Neutrophil (primary cell): ENCODE results near the gene FBN3.

Source experiments
- H3K27ac ChIP-seq: fragments of 200-600 bp; sonication (generic); 2 replicates; pipeline ENCODE4 v1.5.1; 2016; ENCODE audit warnings: mild to moderate bottlenecking, moderate library complexity
- H3K27me3 ChIP-seq: fragments of 200-600 bp; sonication (generic); 2 replicates; pipeline ENCODE4 v1.6.0; 2016; ENCODE audit warnings: mild to moderate bottlenecking
- H3K36me3 ChIP-seq: fragments of 200-600 bp; sonication (generic); 2 replicates; pipeline ENCODE4 v1.5.1; 2017
- H3K4me1 ChIP-seq, 2 experiments: fragments of 200-600 bp in 1 of 2; sonication (generic) in 1 of 2; 1 replicate in 1 of 2; 2 replicates in 1 of 2; pipeline versions ENCODE4 v1.5.1 to v1.6.1; 2013 to 2016; ENCODE audit warnings: low read depth in 1 of 2, low read length in 1 of 2, mild to moderate bottlenecking in 1 of 2, moderate library complexity in 1 of 2; ENCODE audit not compliant: control insufficient read depth in 1 of 2, insufficient read depth in 1 of 2
- H3K4me3 ChIP-seq, 2 experiments: fragments of 200-600 bp in 1 of 2; sonication (generic) in 1 of 2; 1 replicate in 1 of 2; 2 replicates in 1 of 2; pipeline ENCODE4 v1.5.1; 2013 to 2016; ENCODE audit warnings: low read depth in 1 of 2, low read length in 1 of 2, mild to moderate bottlenecking in 1 of 2, moderate library complexity in 1 of 2
- H3K9me3 ChIP-seq: fragments of 200-600 bp; sonication (generic); 2 replicates; pipeline ENCODE4 v1.5.1; 2016
- CTCF ChIP-seq: fragments of 200-600 bp; sonication (generic); IDR thresholded peaks from 2 replicates; pipeline ENCODE4 v1.5.1; 2016; ENCODE audit warnings: antibody characterized with exemption

Gene FBN3

GRCh38 chr19:8149261-8150094, at the start of gene FBN3:
Gene FBN3 (minus strand): TSS chr19:8149592. CDS start chr19:8147480, 2,112 bp downstream.
- H3K4me1 ChIP-seq, result no peaks in the 10 kb centered on the region
- peaks cover 90% of the 10 kb centered on the region for H3K27me3 ChIP-seq
- H3K36me3 ChIP-seq, result no peaks in the 10 kb centered on the region
- no peak within 1 kb of the TSS for H3K27ac ChIP-seq
- no peak within 1 kb of the TSS for H3K4me3 ChIP-seq
- no peaks in the 10 kb centered on the region for H3K9me3 ChIP-seq
- TF ChIP-seq CTCF, result no peak

DNA sequence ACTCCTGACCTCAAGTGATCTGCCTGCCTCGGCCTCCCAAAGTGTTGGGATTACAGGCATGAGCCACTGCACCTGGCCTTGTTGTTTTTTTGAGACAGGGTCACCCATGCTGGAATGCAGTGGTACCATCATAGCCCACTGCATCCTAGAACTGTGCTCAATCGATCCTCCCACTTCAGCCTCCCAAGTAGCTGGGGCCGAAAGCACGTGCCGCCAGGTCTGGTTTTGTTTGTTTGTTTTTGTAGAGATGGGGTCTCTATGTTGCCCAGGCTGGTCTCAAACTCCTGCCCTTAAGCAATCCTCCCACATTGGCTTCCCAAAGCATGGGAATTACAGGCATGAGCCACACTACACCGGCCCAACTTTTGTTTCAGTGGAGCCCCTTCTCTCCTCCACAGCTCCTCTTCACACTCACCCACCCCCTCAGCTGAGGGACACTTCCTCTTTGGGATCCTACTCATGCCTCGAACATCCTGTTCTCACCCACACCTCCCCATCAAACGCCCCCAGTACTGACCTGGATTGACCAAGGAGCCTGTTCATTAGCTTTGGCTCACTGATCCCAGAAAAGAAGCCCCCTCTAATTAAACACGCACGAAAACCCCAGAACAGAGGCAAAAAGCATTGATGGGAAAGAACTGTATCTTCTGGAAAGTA, 47.0 kb upstream of the FBN3 start:
- Histone ChIP-seq H3K4me1 (peaks cover 45 to 47% of the 10 kb centered on the region in 2 experiments), H3K4me3 (no peak overlapping the region), H3K27ac (peak overlapping the region; percentile 94), H3K27me3 (peaks cover 8% of the 10 kb centered on the region), H3K36me3 (no peaks in the 10 kb centered on the region), H3K9me3 (no peaks in the 10 kb centered on the region)
- TF ChIP-seq CTCF, result no peak

GRCh38 chr19:8194528-8195267, 45.3 kb upstream of the FBN3 start:
- peak overlapping the region; percentile 35 to 54 for H3K4me3 ChIP-seq
- no peaks in the 10 kb centered on the region for H3K36me3 ChIP-seq
- H3K27ac ChIP-seq, result peak overlapping the region; percentile 94
- H3K4me1 ChIP-seq, result peaks cover 45 to 47% of the 10 kb centered on the region in 2 experiments
- H3K9me3 ChIP-seq, result no peaks in the 10 kb centered on the region
- no peak for TF ChIP-seq CTCF
- H3K27me3 ChIP-seq, result no peaks in the 10 kb centered on the region

GRCh38 chr19:8192221-8192820, 42.9 kb upstream of the FBN3 start:
- Histone ChIP-seq H3K27ac (peak overlapping the region; percentile 94), H3K27me3 (no peaks in the 10 kb centered on the region), H3K36me3 (no peaks in the 10 kb centered on the region), H3K4me1 (peaks cover 45 to 47% of the 10 kb centered on the region in 2 experiments), H3K9me3 (no peaks in the 10 kb centered on the region), H3K4me3 (no peak overlapping the region)
- TF ChIP-seq CTCF, result no peak

- Histone ChIP-seq H3K27ac (no peak overlapping the region), H3K4me3 (no peak overlapping the region), H3K27me3 (no peaks in the 10 kb centered on the region), H3K4me1 (peaks cover 14 to 17% of the 10 kb centered on the region in 2 experiments), H3K36me3 (no peaks in the 10 kb centered on the region), H3K9me3 (no peaks in the 10 kb centered on the region)
- TF ChIP-seq CTCF, result no peak
Measured at GRCh38 chr19:8185343-8186068, 36.1 kb upstream of the FBN3 start.
